ENCODE results near the gene CDC42BPA.

Gene CDC42BPA

GRCh38 chr1:227321035-227321434 is 2.7 kb upstream of the CDC42BPA start:
- no peak for TF ChIP-seq CTCF (conservative IDR thresholded peaks at IDR 0.05; ENCODE audit: low read length)
- DNase-seq (ENCODE audit: low read depth) = no peak

GRCh38 chr1:227320476-227320875 is 2.2 kb upstream of the CDC42BPA start:
- no peak for TF ChIP-seq CTCF (conservative IDR thresholded peaks at IDR 0.05; ENCODE audit: low read length)
- no peak overlapping the region for H3K4me3 ChIP-seq (ENCODE audit: low read length)

More at GRCh38 chr1:227321035-227321434, 2.7 kb upstream of the CDC42BPA start:
- H3K4me3 ChIP-seq (ENCODE audit: low read length) = no peak overlapping the region

GRCh38 chr1:227318853-227319607 is 738 bp upstream of the CDC42BPA start:
- peak overlapping the region; percentile 78 for H3K4me3 ChIP-seq (ENCODE audit: low read length)
- peak; percentile 54 for DNase-seq (ENCODE audit: low read depth)
- TF ChIP-seq CTCF (conservative IDR thresholded peaks at IDR 0.05; ENCODE audit: low read length) = no peak; the same call in 1 of the 2 replicates

More at GRCh38 chr1:227320476-227320875, 2.2 kb upstream of the CDC42BPA start:
- DNase-seq (ENCODE audit: low read depth) = no peak

GRCh38 chr1:227317523-227318015 is 723 bp downstream of the CDC42BPA start:
- TF ChIP-seq CTCF (conservative IDR thresholded peaks at IDR 0.05; ENCODE audit: low read length) = peak; percentile 49
- DNase-seq (ENCODE audit: low read depth) = peak; percentile 60
- H3K4me3 ChIP-seq (ENCODE audit: low read length) = peak overlapping the region; percentile 78

- TF ChIP-seq CTCF (conservative IDR thresholded peaks at IDR 0.05; ENCODE audit: low read length) = no peak
- H3K4me3 ChIP-seq (ENCODE audit: low read length) = peak overlapping the region; percentile 78
- DNase-seq (ENCODE audit: low read depth) = peak; percentile 16
These were observed 1.3 kb downstream of the CDC42BPA start for GRCh38 chr1:227317011-227317451.

- DNase-seq (ENCODE audit: low read depth) = no peak
- no peak for TF ChIP-seq CTCF (conservative IDR thresholded peaks at IDR 0.05; ENCODE audit: low read length)
- peak overlapping the region; percentile 78 for H3K4me3 ChIP-seq (ENCODE audit: low read length)
These were observed 1.8 kb downstream of the CDC42BPA start for GRCh38 chr1:227316456-227316855.

Measured in AG10803 (cell line).